B cell (primary cell): ENCODE data around the gene DOLPP1. TPM values are rescaled to one million over a fixed set of nuclear protein-coding genes. Genes with fewer than 3 reads are reported as not detected.

Experiments used
- ATAC-seq: fragments of 200-7000 bp; cut with Tn5 transposase; one replicate; pipeline ENCODE4 v1.10.0; 2021; ENCODE audit warnings: low read depth, mild to moderate bottlenecking, moderate number of reproducible peaks, moderate library complexity
- CTCF ChIA-PET: fragments of 350-600 bp; sonication (Branson Sonifier 250); formaldehyde crosslinking; loops from one replicate; lab custom pipeline; 2021; ENCODE audit warnings: antibody characterized with exemption, inconsistent platforms; lab: Charles Lee
- POLR2A ChIA-PET: fragments of 350-600 bp; sonication (Branson Sonifier 250); formaldehyde crosslinking; loops from one replicate; lab custom pipeline; 2021; ENCODE audit warnings: antibody characterized with exemption; lab: Charles Lee
- DNase-seq: peaks from one replicate; pipeline ENCODE4 v3.0.0; 2013
- H2AFZ ChIP-seq: 2 replicates; pipeline ENCODE4 v1.6.1; 2012; ENCODE audit warnings: mild to moderate bottlenecking, low read depth, low read length; ENCODE audit not compliant: insufficient read depth, poor library complexity, severe bottlenecking
- H3K27ac ChIP-seq, 2 donors: 1 replicate in 1 of 2; 2 replicates in 1 of 2; pipeline ENCODE4 v1.5.1; 2012 to 2013; ENCODE audit warnings: low read length in 2 of 2, mild to moderate bottlenecking in 2 of 2, moderate library complexity in 1 of 2
- H3K27me3 ChIP-seq, 4 experiments: fragments of 200-600 bp in 1 of 4; sonication (generic) in 1 of 4; replicated peaks in 1 of 4; 1 replicate in 2 of 4; 2 replicates in 2 of 4; pipeline versions ENCODE4 v1.6.1 to v1.7.0; 2013 to 2016; ENCODE audit warnings: low read length in 3 of 4, mild to moderate bottlenecking in 2 of 4, mixed read lengths in 1 of 4, moderate library complexity in 1 of 4; ENCODE audit not compliant: insufficient read depth in 4 of 4, control insufficient read depth in 3 of 4; ENCODE audit errors: control extremely low read depth in 1 of 4
- H3K36me3 ChIP-seq, 2 experiments: replicated peaks in 1 of 2; 1 replicate in 1 of 2; 2 replicates in 1 of 2; pipeline versions ENCODE4 v1.6.1 to v1.7.1; 2013; ENCODE audit warnings: low read length in 1 of 2; ENCODE audit not compliant: insufficient read depth in 2 of 2, control insufficient read depth in 1 of 2; ENCODE audit errors: control extremely low read depth in 1 of 2, extremely low read depth in 1 of 2
- H3K4me1 ChIP-seq, 2 donors: fragments of 200-600 bp in 1 of 2; sonication (generic) in 1 of 2; 1 replicate in 1 of 2; 2 replicates in 1 of 2; pipeline versions ENCODE4 v1.5.1 to v1.6.1; 2013 to 2017; ENCODE audit warnings: low read length in 2 of 2; ENCODE audit not compliant: control insufficient read depth in 2 of 2, insufficient read depth in 2 of 2
- H3K4me2 ChIP-seq: replicated peaks from 2 replicates; pipeline ENCODE3; 2012; ENCODE audit warnings: mild to moderate bottlenecking, low read depth, low read length; ENCODE audit not compliant: poor library complexity, severe bottlenecking
- H3K4me3 ChIP-seq, 5 experiments: fragments of 200-600 bp in 1 of 5; sonication (generic) in 1 of 5; 1 replicate in 3 of 5; 2 replicates in 2 of 5; pipeline versions ENCODE4 v1.5.1 to v1.7.0; 2011 to 2016; ENCODE audit warnings: low read length in 4 of 5, mild to moderate bottlenecking in 4 of 5, low read depth in 2 of 5, control low read depth in 1 of 5, moderate library complexity in 1 of 5; ENCODE audit not compliant: insufficient read depth in 1 of 5; ENCODE audit errors: control extremely low read depth in 1 of 5, extremely low read depth in 1 of 5
- H3K79me2 ChIP-seq: fragments of 200-600 bp; sonication (generic); one replicate; pipeline ENCODE4 v1.6.0; 2016; ENCODE audit warnings: low read length; ENCODE audit not compliant: control insufficient read depth, insufficient read depth
- H3K9ac ChIP-seq: fragments of 200-600 bp; sonication (generic); 2 replicates; pipeline ENCODE4 v1.6.1; 2017; ENCODE audit warnings: mild to moderate bottlenecking, low read length, moderate library complexity
- H3K9me3 ChIP-seq, 3 donors: one replicate each; pipeline versions ENCODE4 v1.6.1 to v1.7.1; 2013; ENCODE audit warnings: low read length in 2 of 3; ENCODE audit not compliant: control insufficient read depth in 2 of 3, insufficient read depth in 1 of 3; ENCODE audit errors: control extremely low read depth in 1 of 3
- H4K20me1 ChIP-seq: 2 replicates; pipeline ENCODE4 v1.6.0; 2012; ENCODE audit warnings: mild to moderate bottlenecking, low read length; ENCODE audit not compliant: insufficient read depth, control insufficient read depth, poor library complexity, severe bottlenecking
- H3K27ac Mint-ChIP-seq: one replicate; pipeline ENCODE4 v1.8.0; 2021; ENCODE audit warnings: mixed read lengths
- H3K27me3 Mint-ChIP-seq: one replicate; pipeline ENCODE4 v1.8.0; 2021; ENCODE audit warnings: mixed read lengths
- H3K4me1 Mint-ChIP-seq: one replicate; pipeline ENCODE4 v1.8.0; 2021; ENCODE audit warnings: mixed read lengths
- H3K4me3 Mint-ChIP-seq: one replicate; pipeline ENCODE4 v1.8.0; 2021; ENCODE audit warnings: mixed read lengths
- H3K9me3 Mint-ChIP-seq: one replicate; pipeline ENCODE4 v1.8.0; 2022; ENCODE audit warnings: mixed read lengths; ENCODE audit not compliant: insufficient read depth
- EZH2 ChIP-seq: IDR thresholded peaks from 2 replicates; pipeline ENCODE4 v1.6.1; 2012; ENCODE audit warnings: borderline replicate concordance, low read depth, mild to moderate bottlenecking, moderate library complexity, low read length; ENCODE audit not compliant: insufficient read depth, poor library complexity, severe bottlenecking
- WGBS: methylation state at CpG from one replicate; pipeline ENCODE4 v1.1.5; 2013; ENCODE audit warnings: missing lambda C conversion rate; ENCODE audit not compliant: insufficient coverage; 5-methylcytosine and 5-hydroxymethylcytosine counted together
- intact Hi-C: fragments of 100-400 bp; cut with micrococcal nuclease; formaldehyde crosslinking; loops from one replicate; pipeline ENCODE4 v1.10.0; 2022
- polyA plus RNA-seq: library from polyadenylated mRNA; depleted of rRNA; stranded (reverse); fragments of >200 nt; gene quantifications from 2 replicates; pipeline ENCODE4 v1.2.3, GENCODE V29; 2012
- total RNA-seq, 2 donors: library from RNA; stranded (reverse); fragments of 120-200 nt in 1 of 2; gene quantifications; 1 replicate in 1 of 2; 2 replicates in 1 of 2; pipeline versions ENCODE4 v1.2.3 to v1.2.4, GENCODE V29; 2013 to 2022
- TF ChIP-seq, protein P1 (sequence below): fragments of 200-600 bp; IDR thresholded peaks from one replicate; pipeline ENCODE4 v1.8.0; 2022; ENCODE audit warnings: antibody characterized with exemption, mild to moderate bottlenecking

DOLPP1 gene
- total and polyA plus RNA-seq, 2 donors (not counting 1 experiment from before 2014, with no cell fraction given) = 4.7 to 8.6 TPM

- H3K27me3 ChIP-seq = no peaks in the 10 kb centered on the region
- no peaks in the 10 kb centered on the region for H3K79me2 ChIP-seq
- Mint-ChIP-seq H3K4me1 (peaks cover 20% of the 10 kb centered on the region), H3K9me3 (no peaks in the 10 kb centered on the region), H3K4me3 (no peak overlapping the region), H3K27me3 (no peaks in the 10 kb centered on the region), H3K27ac (no peak overlapping the region)
- no peaks in the 10 kb centered on the region for H3K9me3 ChIP-seq
- DNase-seq (no peak), ATAC-seq (no peak)
- no peak overlapping the region for H3K4me3 ChIP-seq
- ChIA-PET POLR2A (interaction anchor here (0.6 kb wide), 1 partner anchor 131 kb away, joined by 5 read pairs; no protein-coding TSS in a partner anchor), CTCF (interaction anchor here (0.6 to 18.9 kb wide), 7 partner anchors 39 to 603 kb away, joined by 3 to 382 read pairs (median 5); partner anchors contain the start of genes C9orf50, IER5L and NTMT1)
- H3K36me3 ChIP-seq = peaks cover 1 to 44% of the 10 kb centered on the region in 2 experiments
- TF ChIP-seq, protein P1, sequence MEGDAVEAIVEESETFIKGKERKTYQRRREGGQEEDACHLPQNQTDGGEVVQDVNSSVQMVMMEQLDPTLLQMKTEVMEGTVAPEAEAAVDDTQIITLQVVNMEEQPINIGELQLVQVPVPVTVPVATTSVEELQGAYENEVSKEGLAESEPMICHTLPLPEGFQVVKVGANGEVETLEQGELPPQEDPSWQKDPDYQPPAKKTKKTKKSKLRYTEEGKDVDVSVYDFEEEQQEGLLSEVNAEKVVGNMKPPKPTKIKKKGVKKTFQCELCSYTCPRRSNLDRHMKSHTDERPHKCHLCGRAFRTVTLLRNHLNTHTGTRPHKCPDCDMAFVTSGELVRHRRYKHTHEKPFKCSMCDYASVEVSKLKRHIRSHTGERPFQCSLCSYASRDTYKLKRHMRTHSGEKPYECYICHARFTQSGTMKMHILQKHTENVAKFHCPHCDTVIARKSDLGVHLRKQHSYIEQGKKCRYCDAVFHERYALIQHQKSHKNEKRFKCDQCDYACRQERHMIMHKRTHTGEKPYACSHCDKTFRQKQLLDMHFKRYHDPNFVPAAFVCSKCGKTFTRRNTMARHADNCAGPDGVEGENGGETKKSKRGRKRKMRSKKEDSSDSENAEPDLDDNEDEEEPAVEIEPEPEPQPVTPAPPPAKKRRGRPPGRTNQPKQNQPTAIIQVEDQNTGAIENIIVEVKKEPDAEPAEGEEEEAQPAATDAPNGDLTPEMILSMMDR = no peak
- no peak for TF ChIP-seq EZH2
- no peaks in the 10 kb centered on the region for H4K20me1 ChIP-seq
- no peak overlapping the region for H2AFZ ChIP-seq
- no peak overlapping the region for H3K4me2 ChIP-seq
- H3K9ac ChIP-seq = no peak overlapping the region
- intact Hi-C loops = no loop called here
- no peak overlapping the region for H3K27ac ChIP-seq
- peaks cover 15 to 24% of the 10 kb centered on the region in 2 donors for H3K4me1 ChIP-seq
- WGBS = 94% methylated on average over 6 of the region's 6 CpGs
Measured at GRCh38 chr9:129135476-129135875, 54.6 kb downstream of the DOLPP1 start.

- Histone ChIP-seq H3K36me3 (peaks cover 1 to 39% of the 10 kb centered on the region in 2 experiments), H3K79me2 (peaks cover 3% of the 10 kb centered on the region), H4K20me1 (no peaks in the 10 kb centered on the region), H3K4me2 (no peak overlapping the region), H3K4me1 (peaks cover 23 to 32% of the 10 kb centered on the region in 2 donors), H2AFZ (no peak overlapping the region), H3K27ac (no peak overlapping the region), H3K9me3 (no peaks in the 10 kb centered on the region), H3K27me3 (no peaks in the 10 kb centered on the region), H3K9ac (no peak overlapping the region), H3K4me3 (no peak overlapping the region)
- Mint-ChIP-seq H3K4me1 (peaks cover 30% of the 10 kb centered on the region), H3K9me3 (no peaks in the 10 kb centered on the region), H3K27me3 (no peaks in the 10 kb centered on the region), H3K27ac (no peak overlapping the region), H3K4me3 (no peak overlapping the region)
- intact Hi-C loops = no loop called here
- ChIA-PET CTCF (interaction anchor here (0.6 to 18.9 kb wide), 8 partner anchors 37 to 649 kb away, joined by 4 to 382 read pairs (median 7); partner anchors contain the start of genes C9orf50, IER5L and NTMT1), POLR2A (interaction anchor here (0.6 kb wide), 1 partner anchor 132 kb away, joined by 5 read pairs; no protein-coding TSS in a partner anchor)
- TF ChIP-seq, protein P1 = no peak
- TF ChIP-seq EZH2 = no peak
- no peak for DNase-seq
- no peak for ATAC-seq
- WGBS = 92% methylated on average over 12 of the region's 16 CpGs
Measured at GRCh38 chr9:129136446-129137035, 55.6 kb downstream of the DOLPP1 start.
